DMS53 treated with DMSO at 0.1 percent for 48 hours (cell line): Measurements from ENCODE around the gene FOXJ1.
A peak's percentile ranks its signal among the peaks of the same experiment; 100 is the strongest.

Experiments
- DNase-seq: peaks from one replicate; lab custom pipeline; 2025; ENCODE audit not compliant: unreplicated experiment; lab: John Stamatoyannopoulos, UW

The FOXJ1 gene

GRCh38 chr17:76161619-76162266 is 20.7 kb upstream of the FOXJ1 start:
- no peak for DNase-seq

GRCh38 chr17:76160896-76161528 is 20.0 kb upstream of the FOXJ1 start:
- peak; percentile 10 for DNase-seq

- no peak for DNase-seq
Measured at GRCh38 chr17:76159157-76159556, 18.1 kb upstream of the FOXJ1 start.

GRCh38 chr17:76157759-76158158 is 16.7 kb upstream of the FOXJ1 start:
- DNase-seq = no peak

- no peak for DNase-seq
Measured at GRCh38 chr17:76156662-76156991, 15.6 kb upstream of the FOXJ1 start.

- no peak for DNase-seq
Measured at GRCh38 chr17:76155988-76156661, 15.1 kb upstream of the FOXJ1 start.

- no peak for DNase-seq
Measured at GRCh38 chr17:76154936-76155845, 14.1 kb upstream of the FOXJ1 start.

- no peak for DNase-seq
Measured at GRCh38 chr17:76154292-76154691, 13.2 kb upstream of the FOXJ1 start.

- DNase-seq = no peak
Measured at GRCh38 chr17:76153640-76154039, 12.6 kb upstream of the FOXJ1 start.

GRCh38 chr17:76153202-76153601 is 12.2 kb upstream of the FOXJ1 start:
- no peak for DNase-seq

GRCh38 chr17:76152591-76152990 is 11.5 kb upstream of the FOXJ1 start:
- DNase-seq = no peak

- no peak for DNase-seq
Measured at GRCh38 chr17:76151896-76152454, 10.9 kb upstream of the FOXJ1 start.

GRCh38 chr17:76150712-76151622 is 9.9 kb upstream of the FOXJ1 start:
- DNase-seq = no peak

GRCh38 chr17:76149214-76149613 is 8.2 kb upstream of the FOXJ1 start:
- no peak for DNase-seq

GRCh38 chr17:76148015-76148326 is 6.9 kb upstream of the FOXJ1 start:
- no peak for DNase-seq

GRCh38 chr17:76147211-76148014 is 6.4 kb upstream of the FOXJ1 start:
- peak; percentile 22 for DNase-seq

- no peak for DNase-seq
Measured at GRCh38 chr17:76146053-76146851, 5.2 kb upstream of the FOXJ1 start.

GRCh38 chr17:76145231-76146052 is 4.4 kb upstream of the FOXJ1 start:
- DNase-seq = peak; percentile 92
